ENCODE measurements around the gene NOL6.
"Not testable (repeated sequence)": the region's sequence is repeated elsewhere in the genome, so short reads cannot be mapped to it uniquely, and the experiment has no call there.

The NOL6 gene

DNA sequence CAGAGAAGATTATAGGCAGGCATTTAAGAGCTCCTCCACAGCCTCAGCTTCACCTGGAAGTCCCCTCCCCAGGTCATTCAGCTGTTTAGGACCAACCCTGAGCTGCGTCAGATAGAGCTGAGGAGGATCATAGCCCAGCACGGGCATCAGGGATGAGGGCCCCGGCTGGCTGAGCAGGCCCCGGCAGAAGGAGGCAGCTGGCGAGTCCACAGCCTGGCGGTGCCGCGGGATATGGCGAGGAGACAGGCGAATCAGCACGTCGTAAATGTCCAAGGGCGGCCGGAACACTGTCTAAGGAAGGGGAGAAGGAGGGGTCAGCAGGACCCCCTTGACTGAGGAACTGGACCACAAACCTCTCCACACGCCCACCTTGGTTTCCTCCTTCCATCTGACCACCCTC lies 10.6 kb downstream of the NOL6 start:
- no peak for DNase-seq (ENCODE audit: low read depth)
- H3K4me3 ChIP-seq (ENCODE audit: low read depth, low read length), result no peak overlapping the region
- TF ChIP-seq, protein P1, sequence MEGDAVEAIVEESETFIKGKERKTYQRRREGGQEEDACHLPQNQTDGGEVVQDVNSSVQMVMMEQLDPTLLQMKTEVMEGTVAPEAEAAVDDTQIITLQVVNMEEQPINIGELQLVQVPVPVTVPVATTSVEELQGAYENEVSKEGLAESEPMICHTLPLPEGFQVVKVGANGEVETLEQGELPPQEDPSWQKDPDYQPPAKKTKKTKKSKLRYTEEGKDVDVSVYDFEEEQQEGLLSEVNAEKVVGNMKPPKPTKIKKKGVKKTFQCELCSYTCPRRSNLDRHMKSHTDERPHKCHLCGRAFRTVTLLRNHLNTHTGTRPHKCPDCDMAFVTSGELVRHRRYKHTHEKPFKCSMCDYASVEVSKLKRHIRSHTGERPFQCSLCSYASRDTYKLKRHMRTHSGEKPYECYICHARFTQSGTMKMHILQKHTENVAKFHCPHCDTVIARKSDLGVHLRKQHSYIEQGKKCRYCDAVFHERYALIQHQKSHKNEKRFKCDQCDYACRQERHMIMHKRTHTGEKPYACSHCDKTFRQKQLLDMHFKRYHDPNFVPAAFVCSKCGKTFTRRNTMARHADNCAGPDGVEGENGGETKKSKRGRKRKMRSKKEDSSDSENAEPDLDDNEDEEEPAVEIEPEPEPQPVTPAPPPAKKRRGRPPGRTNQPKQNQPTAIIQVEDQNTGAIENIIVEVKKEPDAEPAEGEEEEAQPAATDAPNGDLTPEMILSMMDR (conservative IDR thresholded peaks at IDR 0.05; ENCODE audit: low read depth, low read length), result no peak

DNA sequence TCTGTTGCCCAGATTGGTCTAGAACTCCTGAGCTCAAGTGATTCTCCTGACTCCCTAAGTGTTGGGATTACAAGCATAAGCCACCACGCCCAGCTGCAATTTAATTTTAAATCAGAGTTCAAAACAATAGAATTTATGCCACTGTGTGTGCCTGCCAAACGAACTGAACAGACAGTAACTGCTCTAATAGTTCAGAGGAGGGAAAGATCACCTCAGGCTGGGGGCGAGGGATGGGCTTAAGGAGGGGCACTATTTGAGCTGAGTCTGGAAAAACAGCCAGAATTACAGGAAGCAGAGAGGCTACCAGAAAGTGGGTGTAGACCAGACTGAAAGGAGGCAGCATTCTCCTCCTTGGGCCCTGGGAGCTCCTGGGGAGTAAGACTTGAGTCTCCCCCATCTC lies 12.2 kb downstream of the NOL6 start:
- no peak overlapping the region for H3K4me3 ChIP-seq (ENCODE audit: low read depth, low read length)
- TF ChIP-seq, protein P1 (conservative IDR thresholded peaks at IDR 0.05; ENCODE audit: low read depth, low read length), result no peak

DNA sequence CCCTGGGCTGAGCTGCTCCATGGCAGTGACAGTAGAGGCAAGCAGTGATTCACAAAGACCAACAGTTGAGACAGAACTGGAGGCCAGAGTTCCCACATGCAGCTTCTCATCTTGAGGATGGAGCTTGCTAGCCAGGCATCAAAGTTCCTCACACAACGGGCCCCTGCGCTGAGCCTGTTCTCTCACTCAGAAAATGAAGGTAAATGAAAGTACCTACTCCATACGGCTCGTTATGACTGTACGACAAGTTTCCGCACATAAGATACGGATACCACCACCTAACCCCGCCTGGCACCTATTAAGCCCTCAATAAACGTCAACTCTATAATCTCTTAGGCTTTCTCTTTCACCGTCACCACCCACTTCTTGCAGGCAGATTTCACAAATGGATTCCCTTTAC lies 12.9 kb downstream of the NOL6 start:
- no peak overlapping the region for H3K4me3 ChIP-seq (ENCODE audit: low read depth, low read length)
- TF ChIP-seq, protein P1 (conservative IDR thresholded peaks at IDR 0.05; ENCODE audit: low read depth, low read length), result no peak
- DNase-seq (ENCODE audit: low read depth), result no peak

More for the DNA sequence above, 12.2 kb downstream of the NOL6 start:
- no peak for DNase-seq (ENCODE audit: low read depth)

DNA sequence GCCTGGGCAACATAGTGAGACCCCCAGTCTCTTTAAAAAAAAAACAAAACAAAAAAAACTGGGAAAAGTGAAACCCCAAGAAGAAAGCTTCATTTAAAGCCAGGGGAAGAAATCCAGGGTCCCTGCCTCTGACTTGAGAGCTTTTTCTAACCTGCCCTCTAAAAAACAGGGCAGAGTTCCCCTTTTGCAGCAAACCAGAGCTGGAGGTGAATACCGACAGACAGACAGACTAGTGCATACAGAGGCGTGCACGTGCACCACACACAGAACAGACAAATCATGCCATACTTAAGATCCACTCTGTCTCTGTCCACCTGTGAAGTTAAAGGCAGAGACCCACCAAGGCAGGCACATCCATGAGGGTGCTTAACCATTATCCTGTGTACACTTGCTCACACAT lies 14.6 kb downstream of the NOL6 start:
- DNase-seq (ENCODE audit: low read depth), result no peak
- TF ChIP-seq, protein P1 (conservative IDR thresholded peaks at IDR 0.05; ENCODE audit: low read depth, low read length), result no peak
- no peak overlapping the region for H3K4me3 ChIP-seq (ENCODE audit: low read depth, low read length)

DNA sequence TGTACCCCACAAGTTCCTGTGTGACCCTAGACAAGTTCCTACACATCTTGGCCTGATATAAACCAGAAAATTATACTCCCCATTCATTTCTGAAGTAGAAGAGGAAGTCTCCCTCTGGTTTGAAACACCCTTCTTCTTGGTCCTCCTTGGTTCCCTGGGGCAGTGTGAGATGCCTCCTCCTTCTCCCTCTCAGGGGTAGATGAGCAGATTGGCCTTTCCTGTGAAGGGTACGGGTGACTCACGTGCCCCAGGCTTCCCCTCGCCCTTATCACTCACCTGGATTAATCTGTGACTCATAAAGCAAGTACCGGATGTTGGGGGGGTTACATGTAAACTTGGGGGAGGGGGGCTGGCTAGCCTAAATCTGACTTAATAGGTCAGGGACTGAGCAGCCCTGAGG lies 15.3 kb downstream of the NOL6 start:
- no peak for DNase-seq (ENCODE audit: low read depth)
- TF ChIP-seq, protein P1 (conservative IDR thresholded peaks at IDR 0.05; ENCODE audit: low read depth, low read length), result no peak

DNA sequence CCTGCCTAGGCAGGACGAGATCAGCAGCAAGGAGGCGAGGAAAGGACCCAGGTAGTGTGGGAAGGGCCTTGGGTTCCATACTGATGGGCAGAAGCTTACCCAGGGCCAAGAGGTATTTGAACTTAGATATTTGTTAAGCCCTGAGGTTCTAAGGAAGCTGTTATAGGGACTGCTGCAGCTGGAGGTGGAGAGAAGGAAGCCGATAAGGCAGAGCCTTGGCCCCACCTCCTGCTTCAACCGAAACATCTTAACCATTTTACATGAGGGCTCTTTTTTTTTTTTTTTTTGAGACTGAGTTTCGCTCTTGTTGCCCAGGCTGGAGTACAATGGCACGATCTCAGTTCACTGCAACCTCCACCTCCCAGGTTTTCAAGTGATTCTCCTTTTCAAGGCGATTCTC lies 17.8 kb downstream of the NOL6 start:
- no peak overlapping the region for H3K4me3 ChIP-seq (ENCODE audit: low read depth, low read length)
- TF ChIP-seq, protein P1 (conservative IDR thresholded peaks at IDR 0.05; ENCODE audit: low read depth, low read length), result no peak
- DNase-seq (ENCODE audit: low read depth), result no peak

More for the DNA sequence above, 15.3 kb downstream of the NOL6 start:
- no peak overlapping the region for H3K4me3 ChIP-seq (ENCODE audit: low read depth, low read length)

DNA sequence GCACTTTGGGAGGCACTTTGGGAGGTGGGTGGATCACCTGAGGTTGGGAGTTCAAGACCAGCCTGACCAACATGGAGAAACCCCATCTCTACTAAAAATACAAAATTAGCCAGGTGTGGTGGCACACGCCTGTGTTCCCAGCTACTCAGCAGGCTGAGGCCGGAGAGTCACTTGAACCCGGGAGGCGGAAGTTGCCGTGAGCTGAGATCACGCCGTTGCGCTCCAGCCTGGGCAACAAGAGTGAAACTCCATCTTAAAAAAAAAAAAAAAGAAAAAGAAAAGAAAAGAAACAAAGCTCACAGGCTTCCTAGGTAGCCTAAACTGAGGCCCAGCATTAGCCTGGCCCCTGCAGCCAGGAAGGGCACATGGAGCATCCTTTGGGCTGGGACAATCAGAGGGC lies 18.3 kb downstream of the NOL6 start:
- not testable (repeated sequence) for H3K4me3 ChIP-seq (ENCODE audit: low read depth, low read length)

DNA sequence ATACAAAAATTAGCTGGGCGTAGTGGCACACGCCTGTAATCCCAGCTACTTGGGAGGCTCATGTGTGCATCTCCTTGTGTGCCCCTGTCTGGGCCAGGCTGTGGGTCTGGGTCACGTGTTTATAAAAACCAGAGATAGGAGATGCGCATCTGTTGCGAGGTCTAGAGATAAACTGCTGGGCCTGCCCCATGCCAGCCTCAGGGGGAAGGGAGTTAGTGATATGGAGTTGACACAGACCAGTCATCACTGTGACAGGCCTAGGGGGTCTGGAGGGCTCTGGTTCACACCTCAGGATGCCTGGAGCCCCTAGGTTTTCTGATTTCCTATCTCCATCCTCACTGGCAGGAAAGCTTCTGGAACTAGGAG lies 19.1 kb downstream of the NOL6 start:
- H3K4me3 ChIP-seq (ENCODE audit: low read depth, low read length); DNase-seq (ENCODE audit: low read depth): not testable (repeated sequence)

More for the DNA sequence above, 18.3 kb downstream of the NOL6 start:
- not testable (repeated sequence) for DNase-seq (ENCODE audit: low read depth)
